ENCODE measurements around the gene TMEM156. TPM values are rescaled to one million over a fixed set of nuclear protein-coding genes. Genes with fewer than 3 reads are reported as not detected.

TMEM156 gene
- total and polyA plus RNA-seq, 10 of the 15 experiments (the other 5 are each of a cell fraction or from before 2014, with no cell fraction given): 20.8 to 48.3 (median 32.7) TPM

GRCh38 chr4:38949411-38950051 lies 82.7 kb downstream of the TMEM156 start:
- H3K4me2 ChIP-seq (ENCODE audit: control insufficient read depth, insufficient read depth): no peak overlapping the region
- CTCF ChIA-PET: interaction anchor here (2.0 kb wide), 2 partner anchors 8 to 47 kb away, joined by 5 to 7 read pairs; no protein-coding TSS in a partner anchor
- H3K27ac ChIP-seq (ENCODE audit: control insufficient read depth, insufficient read depth): no peak overlapping the region
- intact Hi-C loops (cut with micrococcal nuclease; ENCODE audit: unreplicated experiment) (no loop called here), in situ Hi-C loops (cut with MboI) (no loop called here)
- no TSS peak for BruUV-seq (replicated peaks)
- no peaks in the 10 kb centered on the region for H4K20me1 ChIP-seq (ENCODE audit: control insufficient read depth, insufficient read depth)
- no peak for TF ChIP-seq MEF2B (IDR thresholded peaks at IDR 0.05; ENCODE audit: partially characterized antibody, poor library complexity, severe bottlenecking)
- TF ChIP-seq GABPA (IDR thresholded peaks at IDR 0.05; ENCODE audit: low read depth): no peak
- TF ChIP-seq SPI1 (IDR thresholded peaks at IDR 0.05; ENCODE audit: borderline replicate concordance, insufficient read depth, low read depth, low read length): no peak
- no peak for TF ChIP-seq EP300 (IDR thresholded peaks at IDR 0.05; ENCODE audit: borderline replicate concordance in 1 of 2, control insufficient read depth in 1 of 2, low read depth in 2 of 2, low read length in 2 of 2)
- TF ChIP-seq CBX3 (IDR thresholded peaks at IDR 0.05; ENCODE audit: borderline replicate concordance, low read depth): no peak
- no peak for TF ChIP-seq PAX5 (IDR thresholded peaks at IDR 0.05; ENCODE audit: borderline replicate concordance, low read depth, low read length)
- no peak for TF ChIP-seq PML (IDR thresholded peaks at IDR 0.05; ENCODE audit: low read length)
- TF ChIP-seq POU2F2 (IDR thresholded peaks at IDR 0.05; ENCODE audit: borderline replicate concordance, low read depth, low read length): no peak
- no peak overlapping the region for H2AFZ ChIP-seq (ENCODE audit: control insufficient read depth, low read depth, low read length)
- H3K9ac ChIP-seq (ENCODE audit: control insufficient read depth, insufficient read depth, low read length): no peak overlapping the region
- H3K36me3 ChIP-seq (ENCODE audit: control insufficient read depth in 2 of 2, insufficient read depth in 2 of 2, low read length in 1 of 2): no peaks in the 10 kb centered on the region
- POLR2A ChIA-PET: interaction anchor here (0.6 to 1.5 kb wide), 5 partner anchors 9 to 286 kb away, joined by 3 to 6 read pairs (median 3); no protein-coding TSS in a partner anchor
- no peak overlapping the region for H3K4me3 ChIP-seq
- no peaks in the 10 kb centered on the region for H3K79me2 ChIP-seq (ENCODE audit: control insufficient read depth, insufficient read depth, low read length)
- no peaks in the 10 kb centered on the region for H3K9me3 ChIP-seq (replicated peaks; ENCODE audit: control insufficient read depth, insufficient read depth, low read length)
- 39% methylated on average over 5 of the region's 5 CpGs for WGBS (ENCODE audit: insufficient coverage, insufficient replicate concordance, low lambda C conversion rate, missing lambda C conversion rate)
- FAIRE-seq (no peak), DNase-seq (ENCODE audit: low read depth, low spot score) (no peak), ATAC-seq (peak; percentile 57; the same call in 2 of the 3 replicates)
- SMC1A ChIA-PET (ENCODE audit: uncharacterized antibody, unreplicated experiment): interaction anchor here (0.5 to 3.2 kb wide), 7 partner anchors 9 to 814 kb away, joined by 3 to 16 read pairs (median 3); no protein-coding TSS in a partner anchor
- RAD21 ChIA-PET (ENCODE audit: unreplicated experiment): interaction anchor here (1.1 to 1.6 kb wide), 4 partner anchors 8 to 95 kb away, joined by 3 to 4 read pairs (median 4); no protein-coding TSS in a partner anchor
- H3K27me3 ChIP-seq (replicated peaks in 1 of 2; ENCODE audit: control insufficient read depth in 2 of 2, insufficient read depth in 2 of 2, low read length in 1 of 2): no peaks in the 10 kb centered on the region
- H3K4me1 ChIP-seq (ENCODE audit: control insufficient read depth, insufficient read depth, low read length): no peaks in the 10 kb centered on the region

All from GM12878 (cell line).